Uterus (tissue), 4 donors: ENCODE results near the gene LRBA. TPM values are rescaled to one million over a fixed set of nuclear protein-coding genes. Genes with fewer than 3 reads are reported as not detected.
"Not testable (repeated sequence)": the region's sequence is repeated elsewhere in the genome, so short reads cannot be mapped to it uniquely, and the experiment has no call there.

ENCODE experiments used
- DNase-seq, 2 donors: peaks; one replicate each; pipeline ENCODE4 v3.0.0-alpha.2; 2019 to 2020
- H3K27ac ChIP-seq, 2 donors: fragments of 200-600 bp; sonication (generic); 1 replicate in 1 of 2; 2 replicates in 1 of 2; pipeline ENCODE4 v1.5.1; 2016 to 2018
- H3K27me3 ChIP-seq, 2 donors: fragments of 200-600 bp; sonication (generic); one replicate each; pipeline ENCODE4 v1.5.1; 2018 to 2019; ENCODE audit warnings: control low read depth in 1 of 2
- H3K36me3 ChIP-seq, 2 donors: fragments of 200-600 bp; sonication (generic); one replicate each; pipeline ENCODE4 v1.5.1; 2019; ENCODE audit warnings: control low read depth in 1 of 2
- H3K4me1 ChIP-seq, 2 donors: fragments of 200-600 bp; sonication (generic); one replicate each; pipeline ENCODE4 v1.5.1; 2018 to 2019; ENCODE audit warnings: control low read depth in 1 of 2
- H3K4me3 ChIP-seq, 2 donors: fragments of 200-600 bp; sonication (generic); 1 replicate in 1 of 2; 2 replicates in 1 of 2; pipeline ENCODE4 v1.5.1; 2018 to 2019; ENCODE audit warnings: mild to moderate bottlenecking in 1 of 2
- H3K9me3 ChIP-seq, 2 donors: fragments of 200-600 bp; sonication (generic); one replicate each; pipeline ENCODE4 v1.5.1; 2019; ENCODE audit warnings: control low read depth in 1 of 2
- CTCF ChIP-seq, 4 experiments: fragments of 200-600 bp in 2 of 4; fragments of 450-650 bp in 2 of 4; sonication (generic) in 2 of 4; IDR thresholded peaks; one replicate each; pipeline ENCODE4 v1.5.1; 2016 to 2019; ENCODE audit warnings: antibody characterized with exemption in 4 of 4, mild to moderate bottlenecking in 2 of 4, moderate library complexity in 1 of 4
- POLR2A ChIP-seq, 2 donors: fragments of 450-650 bp; IDR thresholded peaks; one replicate each; pipeline ENCODE4 v1.6.1; 2016; ENCODE audit warnings: antibody characterized with exemption in 2 of 2, mild to moderate bottlenecking in 1 of 2, moderate library complexity in 1 of 2
- intact Hi-C: fragments of 100-400 bp; cut with DNase I; formaldehyde crosslinking; loops from one replicate; pipeline ENCODE4 v1.15.1; 2023; ENCODE audit warnings: low total_unique reads
- total RNA-seq, 4 donors: library from RNA; depleted of rRNA in 3 of 4; stranded (reverse); fragments of >200 nt in 3 of 4; gene quantifications; one replicate each; pipeline versions ENCODE4 v1.1.0 to v1.2.4, GENCODE V29; 2014 to 2023
- donor health status: DM: yes; HTN: yes; CAD: no.

LRBA gene
- total RNA-seq, 4 donors from 2014 or later, result 32.0 to 126 (median 41.7) TPM

GRCh38 chr4:150668824-150669223 is 346.3 kb downstream of the LRBA start:
- Histone ChIP-seq H3K4me1 (no peaks in the 10 kb centered on the region), H3K27ac (no peak overlapping the region), H3K36me3 (no peaks in the 10 kb centered on the region), H3K9me3 (no peaks in the 10 kb centered on the region), H3K27me3 (no peaks in the 10 kb centered on the region), H3K4me3 (no peak overlapping the region)
- no peak for TF ChIP-seq CTCF (IDR thresholded peaks at IDR 0.05)
- no peak for TF ChIP-seq POLR2A (IDR thresholded peaks at IDR 0.05)
- intact Hi-C loops, result no loop called here
- DNase-seq, result no peak

GRCh38 chr4:150664935-150665334 is 350.1 kb downstream of the LRBA start:
- Histone ChIP-seq H3K4me1 (no peaks in the 10 kb centered on the region), H3K27me3 (no peaks in the 10 kb centered on the region), H3K9me3 (no peaks in the 10 kb centered on the region), H3K36me3 (no peaks in the 10 kb centered on the region), H3K4me3 (no peak overlapping the region), H3K27ac (no peak overlapping the region)
- TF ChIP-seq CTCF (IDR thresholded peaks at IDR 0.05), result no peak
- intact Hi-C loops, result no loop called here
- no peak for DNase-seq

- Histone ChIP-seq H3K27me3 (no peaks in the 10 kb centered on the region), H3K4me1 (no peaks in the 10 kb centered on the region), H3K27ac (no peak overlapping the region), H3K9me3 (no peaks in the 10 kb centered on the region), H3K4me3 (no peak overlapping the region), H3K36me3 (no peaks in the 10 kb centered on the region)
- no peak for DNase-seq
- intact Hi-C loops, result no loop called here
- no peak for TF ChIP-seq CTCF (IDR thresholded peaks at IDR 0.05)
- no peak for TF ChIP-seq POLR2A (IDR thresholded peaks at IDR 0.05)
These were observed 352.4 kb downstream of the LRBA start for GRCh38 chr4:150662686-150663085.

DNA sequence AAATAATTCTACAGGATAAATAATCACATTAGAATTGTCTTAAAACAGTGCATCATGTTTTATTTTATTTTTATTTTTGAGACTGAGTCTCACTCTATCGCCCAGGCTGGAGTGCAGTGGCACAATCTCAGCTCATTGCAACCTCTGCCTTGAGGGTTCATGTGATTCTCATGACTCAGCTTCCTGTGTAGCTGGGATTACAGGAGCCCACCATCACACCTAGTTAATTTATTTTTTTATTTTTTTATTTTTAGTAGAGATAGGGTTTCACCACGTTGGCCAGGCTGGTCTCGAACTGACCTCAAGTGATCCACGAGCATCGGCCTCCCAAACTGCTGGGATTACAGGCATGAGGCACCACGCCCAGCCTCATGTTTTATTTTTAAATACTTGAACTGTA is 353.5 kb downstream of the LRBA start:
- H3K27ac ChIP-seq, H3K4me3 ChIP-seq, H3K27me3 ChIP-seq, H3K9me3 ChIP-seq, DNase-seq, intact Hi-C loops, H3K36me3 ChIP-seq, H3K4me1 ChIP-seq: not testable (repeated sequence)

DNA sequence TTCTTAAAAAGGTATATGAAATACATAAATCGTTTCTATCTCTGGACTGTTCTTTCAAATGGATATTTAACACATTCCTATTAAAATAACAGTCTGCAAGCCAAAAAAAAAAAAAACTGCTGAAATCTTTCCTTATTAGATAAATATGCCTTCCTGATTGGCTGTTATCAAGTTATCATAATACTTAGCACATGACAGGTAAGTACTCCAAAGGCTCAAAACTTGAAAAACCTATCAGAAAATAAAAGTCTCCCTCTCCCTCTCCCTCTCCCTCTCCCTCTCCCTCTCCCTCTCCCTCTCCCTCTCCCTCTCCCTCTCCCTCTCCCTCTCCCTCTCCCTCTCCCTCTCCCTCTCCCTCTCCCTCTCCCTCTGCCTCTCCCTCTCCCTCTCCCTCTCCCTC is 356.8 kb downstream of the LRBA start:
- intact Hi-C loops, H3K4me3 ChIP-seq, H3K4me1 ChIP-seq, DNase-seq, H3K27ac ChIP-seq, H3K27me3 ChIP-seq, H3K9me3 ChIP-seq, H3K36me3 ChIP-seq: not testable (repeated sequence)

DNA sequence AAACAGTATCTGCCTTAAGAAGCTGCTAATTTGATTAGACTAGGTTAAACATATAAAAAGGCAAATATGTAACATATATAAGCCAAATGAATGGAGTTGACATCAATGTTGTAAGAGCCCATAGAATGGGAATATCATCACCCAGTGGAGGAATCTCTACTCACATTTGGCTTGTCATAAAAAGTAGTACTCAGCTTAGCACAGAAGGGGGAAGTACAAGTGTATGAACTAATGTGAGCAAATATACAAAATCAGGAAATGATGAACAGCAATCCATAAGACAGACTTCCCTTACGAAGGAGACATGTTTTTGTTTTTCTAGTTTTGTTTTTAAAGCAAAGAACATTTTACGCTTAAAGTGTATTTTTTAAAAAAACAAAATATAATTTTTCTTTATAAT is 358.2 kb downstream of the LRBA start:
- no peak for TF ChIP-seq CTCF (IDR thresholded peaks at IDR 0.05)
- no peak for DNase-seq
- H3K36me3 ChIP-seq, result no peaks in the 10 kb centered on the region
- intact Hi-C loops, result no loop called here
- H3K4me3 ChIP-seq, result no peak overlapping the region
- H3K27me3 ChIP-seq, result no peaks in the 10 kb centered on the region
- no peaks in the 10 kb centered on the region for H3K9me3 ChIP-seq
- no peak overlapping the region for H3K27ac ChIP-seq
- H3K4me1 ChIP-seq, result no peaks in the 10 kb centered on the region
